Stomach smooth muscle (tissue), 2 donors: ENCODE results near the gene IL32.
A peak's percentile ranks its signal among the peaks of the same experiment; 100 is the strongest.

Experiments
- H3K27ac ChIP-seq: one replicate; pipeline ENCODE4 v1.7.0; 2013; ENCODE audit warnings: mild to moderate bottlenecking, low read length, inconsistent platforms
- H3K27me3 ChIP-seq, 2 donors: one replicate each; pipeline ENCODE4 v1.7.0; 2013; ENCODE audit warnings: low read length in 2 of 2; ENCODE audit not compliant: insufficient read depth in 2 of 2, control insufficient read depth in 1 of 2
- H3K36me3 ChIP-seq, 2 donors: one replicate each; pipeline ENCODE4 v1.7.0; 2013; ENCODE audit warnings: low read length in 2 of 2; ENCODE audit not compliant: control insufficient read depth in 2 of 2, insufficient read depth in 2 of 2
- H3K4me1 ChIP-seq: one replicate; pipeline ENCODE4 v1.7.0; 2013; ENCODE audit warnings: low read length; ENCODE audit not compliant: control insufficient read depth, insufficient read depth
- H3K4me3 ChIP-seq, 2 donors: one replicate each; pipeline ENCODE4 v1.7.0; 2013; ENCODE audit warnings: low read length in 2 of 2
- H3K9ac ChIP-seq, 2 donors: one replicate each; pipeline ENCODE4 v1.7.0; 2013; ENCODE audit warnings: low read length in 2 of 2, mild to moderate bottlenecking in 1 of 2
- H3K9me3 ChIP-seq, 2 donors: one replicate each; pipeline ENCODE4 v1.7.0; 2013; ENCODE audit warnings: low read length in 2 of 2; ENCODE audit not compliant: control insufficient read depth in 2 of 2
- donor health status: healthy.
- donor health status: Pancreatic carcinoma.

IL32 gene

GRCh38 chr16:3022684-3023414 lies 42.6 kb upstream of the IL32 start:
- peak overlapping the region; percentile 93 for H3K27ac ChIP-seq
- H3K9me3 ChIP-seq = no peaks in the 10 kb centered on the region
- peaks cover 40% of the 10 kb centered on the region for H3K4me1 ChIP-seq
- peaks cover 9% of the 10 kb centered on the region in 2 donors for H3K27me3 ChIP-seq
- H3K4me3 ChIP-seq = peak overlapping the region; percentile 79 to 89
- peak overlapping the region; percentile 84 to 99 for H3K9ac ChIP-seq
- H3K36me3 ChIP-seq = peaks cover 9 to 11% of the 10 kb centered on the region in 2 donors

DNA sequence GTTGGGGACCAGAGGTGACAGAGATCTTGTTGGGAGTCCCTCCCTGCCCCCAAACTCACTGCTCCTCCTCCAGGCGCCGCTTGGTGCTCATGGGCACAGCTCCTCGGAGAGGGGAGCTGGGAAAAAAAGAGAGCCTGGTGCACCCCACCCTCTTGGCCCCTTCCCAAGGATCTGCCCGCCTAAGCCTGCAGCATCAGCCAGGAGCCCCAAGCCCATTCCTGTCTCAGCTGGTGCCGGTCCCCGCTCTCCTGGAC lies 42.1 kb upstream of the IL32 start:
- Histone ChIP-seq H3K4me1 (peaks cover 41% of the 10 kb centered on the region), H3K27ac (peak overlapping the region; percentile 93)

GRCh38 chr16:3023669-3024478 lies 41.6 kb upstream of the IL32 start, which contains the start of the genes HCFC1R1 and THOC6:
Gene HCFC1R1, minus strand, starts transcription at chr16:3023942. Its CDS starts 1 bp downstream, at chr16:3023941.
Gene THOC6, plus strand, starts transcription at chr16:3024035. Its CDS starts 292 bp downstream, at chr16:3024327.
- H3K9ac ChIP-seq = peak within 1 kb of the TSS; percentile 84 to 99
- peak within 1 kb of the TSS; percentile 93 for H3K27ac ChIP-seq
- H3K27me3 ChIP-seq = peaks cover 1 to 4% of the 10 kb centered on the region in 2 donors
- no peaks in the 10 kb centered on the region for H3K9me3 ChIP-seq
- peak within 1 kb of the TSS; percentile 79 to 89 for H3K4me3 ChIP-seq
- H3K4me1 ChIP-seq = peaks cover 46% of the 10 kb centered on the region
- H3K36me3 ChIP-seq = peaks cover 9 to 11% of the 10 kb centered on the region in 2 donors

More for the DNA sequence above, 42.1 kb upstream of the IL32 start:
- H3K36me3 ChIP-seq = peaks cover 9 to 11% of the 10 kb centered on the region in 2 donors
- H3K9me3 ChIP-seq = no peaks in the 10 kb centered on the region
- peak overlapping the region; percentile 84 to 99 for H3K9ac ChIP-seq
- peak overlapping the region; percentile 79 to 89 for H3K4me3 ChIP-seq
- peaks cover 4 to 6% of the 10 kb centered on the region in 2 donors for H3K27me3 ChIP-seq

GRCh38 chr16:3025032-3026002 lies 40.1 kb upstream of the IL32 start:
- Histone ChIP-seq H3K9me3 (no peaks in the 10 kb centered on the region), H3K9ac (no peak overlapping the region), H3K36me3 (peaks cover 9 to 11% of the 10 kb centered on the region in 2 donors), H3K4me3 (no peak overlapping the region), H3K27me3 (peaks cover 15 to 16% of the 10 kb centered on the region in 2 donors), H3K27ac (no peak overlapping the region), H3K4me1 (peaks cover 48% of the 10 kb centered on the region)

GRCh38 chr16:3026003-3026378 lies 39.4 kb upstream of the IL32 start:
- H3K9ac ChIP-seq = no peak overlapping the region
- no peak overlapping the region for H3K27ac ChIP-seq
- no peak overlapping the region for H3K4me3 ChIP-seq
- peaks cover 9 to 11% of the 10 kb centered on the region in 2 donors for H3K36me3 ChIP-seq
- peaks cover 22 to 23% of the 10 kb centered on the region in 2 donors for H3K27me3 ChIP-seq
- H3K4me1 ChIP-seq = peaks cover 42% of the 10 kb centered on the region
- no peaks in the 10 kb centered on the region for H3K9me3 ChIP-seq

GRCh38 chr16:3026609-3027488 lies 38.6 kb upstream of the IL32 start:
- Histone ChIP-seq H3K9ac (no peak overlapping the region), H3K27me3 (peaks cover 28% of the 10 kb centered on the region in 2 donors), H3K9me3 (no peaks in the 10 kb centered on the region), H3K4me3 (no peak overlapping the region), H3K4me1 (peaks cover 33% of the 10 kb centered on the region), H3K27ac (no peak overlapping the region), H3K36me3 (peaks cover 9 to 11% of the 10 kb centered on the region in 2 donors)

GRCh38 chr16:3027489-3027795 lies 38.0 kb upstream of the IL32 start:
- Histone ChIP-seq H3K9me3 (no peaks in the 10 kb centered on the region), H3K4me3 (no peak overlapping the region), H3K9ac (no peak overlapping the region), H3K27me3 (peaks cover 32 to 33% of the 10 kb centered on the region in 2 donors), H3K4me1 (peaks cover 27% of the 10 kb centered on the region), H3K27ac (no peak overlapping the region), H3K36me3 (peaks cover 9 to 11% of the 10 kb centered on the region in 2 donors)

DNA sequence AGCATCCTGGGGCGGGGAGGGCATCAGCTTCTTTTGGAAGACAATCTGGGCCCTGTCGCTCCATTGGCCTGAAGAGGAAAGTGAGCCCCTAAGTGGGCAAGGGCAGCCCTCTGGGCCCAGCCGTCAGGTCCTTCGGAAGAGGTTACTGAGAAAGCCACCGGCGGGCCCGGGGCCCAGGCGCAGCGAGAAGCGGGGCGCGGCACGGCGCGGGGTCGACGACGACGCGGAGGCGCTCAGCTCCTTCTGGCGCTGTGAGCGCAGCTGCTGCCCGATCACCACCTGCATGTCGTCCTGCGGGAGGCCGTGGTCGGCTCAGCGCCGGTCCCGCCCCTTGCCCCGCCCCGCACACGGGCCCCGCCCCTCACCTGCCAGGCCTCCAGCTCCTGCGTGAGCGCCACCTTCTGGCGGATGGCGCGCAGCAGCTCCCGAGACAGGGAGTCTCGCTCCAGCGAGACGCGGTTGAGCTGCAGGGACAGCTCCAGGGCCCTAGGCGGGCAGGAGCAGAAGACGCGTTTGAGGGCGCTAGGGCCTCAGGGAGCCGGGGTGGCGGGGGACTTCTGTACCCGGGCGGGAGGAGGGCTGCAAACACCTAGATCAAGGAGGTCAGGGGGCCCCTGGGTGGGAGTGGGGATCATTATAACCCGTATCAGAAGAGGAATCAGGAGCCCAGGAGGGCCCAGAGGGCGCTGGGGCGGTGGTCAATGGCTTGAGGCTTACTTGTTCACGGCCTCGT lies 37.3 kb upstream of the IL32 start:
- Histone ChIP-seq H3K9ac (no peak overlapping the region), H3K27me3 (peaks cover 33 to 35% of the 10 kb centered on the region in 2 donors), H3K4me3 (peak overlapping the region in 1 of 2 donors; percentile 8), H3K4me1 (peaks cover 20% of the 10 kb centered on the region), H3K9me3 (no peaks in the 10 kb centered on the region), H3K27ac (no peak overlapping the region), H3K36me3 (peaks cover 9 to 11% of the 10 kb centered on the region in 2 donors)

- Histone ChIP-seq H3K9ac (no peak overlapping the region), H3K27me3 (peaks cover 38 to 40% of the 10 kb centered on the region in 2 donors), H3K4me3 (peak overlapping the region in 1 of 2 donors; percentile 8), H3K27ac (no peak overlapping the region), H3K36me3 (peaks cover 9 to 11% of the 10 kb centered on the region in 2 donors), H3K9me3 (no peaks in the 10 kb centered on the region), H3K4me1 (peaks cover 13% of the 10 kb centered on the region)
Observed at GRCh38 chr16:3028716-3029319, 36.6 kb upstream of the IL32 start.
